Measurements from ENCODE around the gene CATSPER1.

- no peak for TF ChIP-seq POLR2A (IDR thresholded peaks at IDR 0.05)
- TF ChIP-seq CTCF (IDR thresholded peaks at IDR 0.05), result no peak
- TF ChIP-seq EP300 (IDR thresholded peaks at IDR 0.05), result no peak
Measured at GRCh38 chr11:66008468-66009101, 17.7 kb downstream of the CATSPER1 start.
